A673 (cell line): Measurements from ENCODE around the gene CLEC4G.

ENCODE experiments used
- CTCF ChIP-seq: fragments of 300-800, 200-600 bp; sonication (generic); conservative IDR thresholded peaks from 2 replicates; pipeline ENCODE4 v1.5.1; 2017; ENCODE audit warnings: low read depth, mild to moderate bottlenecking, antibody characterized with exemption, low read length, moderate library complexity, mixed read lengths
- EZH2 ChIP-seq: fragments of 200-600 bp; sonication (generic); IDR thresholded peaks from 2 replicates; pipeline ENCODE4 v1.6.1; 2017; ENCODE audit warnings: borderline replicate concordance, low read depth, mild to moderate bottlenecking, mixed read lengths, antibody characterized with exemption, low read length; ENCODE audit not compliant: poor library complexity, severe bottlenecking

- TF ChIP-seq CTCF (no peak), EZH2 (no peak)
These were observed 12.4 kb upstream of the CLEC4G start for GRCh38 chr19:7744199-7744786.
